Pancreas (tissue), 10 donors: ENCODE results near the gene TBC1D10B. TPM values are rescaled to one million over a fixed set of nuclear protein-coding genes. Genes with fewer than 3 reads are reported as not detected.

ENCODE experiments used
- ATAC-seq, 4 donors: fragments of 200-7000 bp; cut with Tn5 transposase; one replicate each; pipeline versions ENCODE4 v1.8.0 to v1.9.1; 2020; ENCODE audit warnings: mild to moderate bottlenecking in 4 of 4, moderate library complexity in 4 of 4
- DNase-seq, 6 donors: peaks; one replicate each; pipeline ENCODE4 v3.0.0-alpha.2; 2020
- FAIRE-seq: peaks from 2 replicates; lab custom pipeline; 2012; peaks lifted over from hg19 to GRCh38; lab: Jason Lieb, UNC
- H3K27ac ChIP-seq, 4 donors: fragments of 200-600 bp; sonication (generic); 1 replicate in 3 of 4; 2 replicates in 1 of 4; pipeline versions ENCODE4 v1.5.0 to v1.8.0; 2020
- H3K27me3 ChIP-seq, 4 donors: fragments of 200-600 bp; one replicate each; pipeline ENCODE4 v1.8.0; 2021
- H3K36me3 ChIP-seq, 3 donors: fragments of 200-600 bp; sonication (generic) in 1 of 3; one replicate each; pipeline versions ENCODE4 v1.5.0 to v1.8.0; 2020 to 2021
- H3K4me1 ChIP-seq, 3 donors: fragments of 200-600 bp; one replicate each; pipeline ENCODE4 v1.8.0; 2021
- H3K4me3 ChIP-seq, 4 donors: fragments of 200-600 bp; sonication (generic) in 2 of 4; one replicate each; pipeline versions ENCODE4 v1.5.0 to v1.8.0; 2020 to 2021
- H3K9me3 ChIP-seq, 4 donors: fragments of 200-600 bp; one replicate each; pipeline ENCODE4 v1.8.0; 2021
- CTCF ChIP-seq, 4 donors: fragments of 200-600 bp; sonication (generic) in 3 of 4; IDR thresholded peaks; one replicate each; pipeline versions ENCODE4 v1.5.0 to v1.8.0; 2021; ENCODE audit warnings: antibody characterized with exemption in 4 of 4
- WGBS, 2 donors: extraction: QIAGEN DNeasy Blood & Tissue Kit; methylation state at CpG; one replicate each; pipeline ENCODE4 v1.1.7; 2013; 5-methylcytosine and 5-hydroxymethylcytosine counted together
- intact Hi-C, 3 donors: fragments of 100-400 bp; cut with DNase I; formaldehyde crosslinking; loops; one replicate each; pipeline versions ENCODE4 v1.11.1 to v1.14.2; 2022
- polyA plus RNA-seq, 2 donors: library from polyadenylated mRNA; stranded (reverse); fragments of 200-250 nt; gene quantifications; one replicate each; pipeline ENCODE4 v1.2.3, GENCODE V29; 2013
- total RNA-seq, 6 donors: library from RNA; stranded (reverse); fragmentation: NEBNext Ultra II Directional in 4 of 6; extraction: Animal tissue kit (Norgen Biotek cat#: 25700) in 4 of 6; gene quantifications; one replicate each; pipeline versions ENCODE4 v1.2.1 to v1.2.4, GENCODE V29; 2021 to 2023
- donor health status: healthy with polysubstance abuse.
- donor health status: DM: no; HTN: no; CAD: no; lungs with moderate emphysema.
- donor health status: DM: no; HTN: no; CAD: no.
- donor health status: control.
- donor health status: control.
- donor health status: Bipolar disorder and iron deficiency.
- donor health status: DM: yes; HTN: yes; CAD: no.
- donor health status: DM: no; HTN: no; CAD: no.
- donor health status: DM: no; HTN: no; CAD: no.
- donor health status: DM: yes; HTN: yes; CAD: no.

The TBC1D10B gene
- total and polyA plus RNA-seq, 8 donors = 14.5 to 28.2 (median 15.6) TPM

GRCh38 chr16:30416047-30416603, 45.8 kb upstream of the TBC1D10B start:
- H3K27ac ChIP-seq = no peak overlapping the region
- H3K4me3 ChIP-seq = no peak overlapping the region
- no peak for TF ChIP-seq CTCF (IDR thresholded peaks at IDR 0.05)
- ATAC-seq (no peak), FAIRE-seq (no peak), DNase-seq (no peak)
- H3K9me3 ChIP-seq = no peaks in the 10 kb centered on the region
- peaks cover 19 to 25% (median 20%) of the 10 kb centered on the region in 3 donors for H3K4me1 ChIP-seq
- 84 to 85% methylated on average over 4 of the region's 4 CpGs for WGBS, 2 donors
- no peaks in the 10 kb centered on the region for H3K27me3 ChIP-seq
- H3K36me3 ChIP-seq = no peaks in the 10 kb centered on the region
- intact Hi-C loops = no loop called here

GRCh38 chr16:30414159-30414558, 43.9 kb upstream of the TBC1D10B start:
- Histone ChIP-seq H3K4me3 (no peak overlapping the region), H3K27ac (peak overlapping the region; percentile 37 to 75 (median 58)), H3K9me3 (no peaks in the 10 kb centered on the region), H3K36me3 (no peaks in the 10 kb centered on the region), H3K27me3 (no peaks in the 10 kb centered on the region), H3K4me1 (peaks cover 20 to 32% (median 21%) of the 10 kb centered on the region in 3 donors)
- ATAC-seq (peak; percentile 0 to 22 (median 18)), DNase-seq (peak in 2 of 6 donors; percentile 57), FAIRE-seq (no peak)
- 43 to 46% methylated on average over 5 of the region's 5 CpGs for WGBS, 2 donors
- intact Hi-C loops = no loop called here
- no peak for TF ChIP-seq CTCF (IDR thresholded peaks at IDR 0.05)

GRCh38 chr16:30413112-30413806, 43.0 kb upstream of the TBC1D10B start:
- H3K27ac ChIP-seq = peak overlapping the region; percentile 37 to 75 (median 58)
- H3K27me3 ChIP-seq = no peaks in the 10 kb centered on the region
- no peak overlapping the region for H3K4me3 ChIP-seq
- TF ChIP-seq CTCF (IDR thresholded peaks at IDR 0.05) = no peak
- ATAC-seq (no peak), FAIRE-seq (no peak), DNase-seq (no peak)
- H3K9me3 ChIP-seq = no peaks in the 10 kb centered on the region
- no peaks in the 10 kb centered on the region for H3K36me3 ChIP-seq
- intact Hi-C loops = no loop called here
- 64 to 66% methylated on average over 6 of the region's 6 CpGs for WGBS, 2 donors
- peaks cover 20 to 34% (median 24%) of the 10 kb centered on the region in 3 donors for H3K4me1 ChIP-seq

- H3K36me3 ChIP-seq = no peaks in the 10 kb centered on the region
- no peak overlapping the region for H3K4me3 ChIP-seq
- peak; percentile 55 to 81 (median 72) for ATAC-seq
- WGBS, 2 donors = 31 to 43% methylated on average over 15 of the region's 15 CpGs
- intact Hi-C loops = no loop called here
- peak; percentile 86 to 99 (median 94) for DNase-seq
- peak overlapping the region in 2 of 4 donors; percentile 47 to 62 for H3K27ac ChIP-seq
- peaks cover 18 to 28% (median 21%) of the 10 kb centered on the region in 3 donors for H3K4me1 ChIP-seq
- TF ChIP-seq CTCF (IDR thresholded peaks at IDR 0.05) = peak; percentile 91 to 97 (median 96)
- no peaks in the 10 kb centered on the region for H3K9me3 ChIP-seq
- FAIRE-seq = no peak
- no peaks in the 10 kb centered on the region for H3K27me3 ChIP-seq
Observed at GRCh38 chr16:30409125-30410060, 39.1 kb upstream of the TBC1D10B start.
